GM18861 (cell line): ENCODE results near the gene GOLGA8H.
A peak's percentile ranks its signal among the peaks of the same experiment; 100 is the strongest.
"Not testable (repeated sequence)": the region's sequence is repeated elsewhere in the genome, so short reads cannot be mapped to it uniquely, and the experiment has no call there.

Source experiments
- ATAC-seq: cut with Tn5 transposase; IDR thresholded peaks from one replicate; pipeline ENCODE4 v1.9.1; 2021; ENCODE audit not compliant: unreplicated experiment

Gene GOLGA8H, protein sequence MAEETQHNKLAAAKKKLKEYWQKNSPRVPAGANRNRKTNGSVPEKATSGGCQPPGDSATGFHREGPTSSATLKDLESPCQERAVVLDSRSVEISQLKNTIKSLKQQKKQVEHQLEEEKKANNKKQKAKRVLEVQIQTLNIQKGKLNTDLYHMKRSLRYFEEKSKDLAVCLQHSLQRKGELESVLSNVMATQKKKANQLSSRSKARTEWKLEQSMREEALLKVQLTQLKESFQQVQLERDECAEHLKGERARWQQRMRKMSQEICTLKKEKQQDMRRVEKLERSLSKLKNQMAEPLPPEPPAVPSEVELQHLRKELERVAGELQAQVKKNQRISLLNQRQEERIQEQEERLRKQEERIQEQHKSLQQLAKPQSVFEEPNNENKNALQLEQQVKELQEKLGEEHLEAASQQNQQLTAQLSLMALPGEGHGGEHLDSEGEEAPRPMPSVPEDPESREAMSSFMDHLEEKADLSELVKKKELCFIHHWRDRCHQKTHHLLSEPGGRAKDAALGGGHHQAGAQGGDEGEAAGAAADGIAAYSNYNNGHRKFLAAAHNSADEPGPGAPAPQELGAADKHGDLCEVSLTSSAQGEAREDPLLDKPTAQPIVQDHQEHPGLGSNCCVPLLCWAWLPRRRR

DNA sequence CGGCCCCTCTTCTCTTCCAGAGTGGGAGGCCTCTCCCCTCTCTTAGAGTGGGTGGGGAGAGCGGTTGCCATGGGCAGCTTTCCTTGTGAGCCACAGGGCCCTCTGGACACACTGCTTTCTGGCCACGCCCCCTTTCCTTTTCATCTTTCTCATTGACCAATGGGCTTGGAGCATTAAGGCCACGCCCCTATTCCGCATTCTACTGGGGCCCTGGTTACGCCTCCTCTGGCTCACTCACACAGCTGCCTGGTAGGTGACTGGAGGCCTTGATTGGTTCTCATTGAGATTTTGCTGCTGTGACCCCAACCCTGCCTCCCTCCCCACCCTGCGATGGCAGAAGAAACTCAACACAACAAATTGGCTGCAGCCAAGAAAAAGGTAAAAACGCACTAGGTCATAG, at the start of gene GOLGA8H:
TSS of gene GOLGA8H (plus strand) at position 233 of the 400 bp plus-strand sequence. CDS start at position 331, 98 bp downstream.
- not testable (repeated sequence) for ATAC-seq

DNA sequence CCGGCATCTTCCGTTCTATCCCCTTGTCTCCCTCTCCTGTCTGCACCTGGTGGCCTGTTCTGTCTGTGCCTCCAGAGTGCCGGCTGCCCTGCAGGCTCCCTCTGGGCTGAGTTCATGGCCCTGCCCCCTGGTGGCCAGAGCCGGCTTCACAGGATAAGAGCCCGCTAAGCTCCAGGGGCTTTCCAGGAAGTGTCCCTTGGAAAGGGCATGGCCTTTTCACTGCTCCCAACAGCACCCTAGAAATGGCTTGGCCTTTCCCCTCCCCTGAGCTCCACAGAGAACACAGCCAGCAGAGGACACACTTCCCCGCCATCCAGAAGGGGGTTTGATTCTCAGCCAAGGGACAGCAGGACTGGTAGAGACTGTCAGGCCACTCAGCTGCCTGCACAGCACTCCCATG, 36.9 kb upstream of the GOLGA8H start:
- not testable (repeated sequence) for ATAC-seq

DNA sequence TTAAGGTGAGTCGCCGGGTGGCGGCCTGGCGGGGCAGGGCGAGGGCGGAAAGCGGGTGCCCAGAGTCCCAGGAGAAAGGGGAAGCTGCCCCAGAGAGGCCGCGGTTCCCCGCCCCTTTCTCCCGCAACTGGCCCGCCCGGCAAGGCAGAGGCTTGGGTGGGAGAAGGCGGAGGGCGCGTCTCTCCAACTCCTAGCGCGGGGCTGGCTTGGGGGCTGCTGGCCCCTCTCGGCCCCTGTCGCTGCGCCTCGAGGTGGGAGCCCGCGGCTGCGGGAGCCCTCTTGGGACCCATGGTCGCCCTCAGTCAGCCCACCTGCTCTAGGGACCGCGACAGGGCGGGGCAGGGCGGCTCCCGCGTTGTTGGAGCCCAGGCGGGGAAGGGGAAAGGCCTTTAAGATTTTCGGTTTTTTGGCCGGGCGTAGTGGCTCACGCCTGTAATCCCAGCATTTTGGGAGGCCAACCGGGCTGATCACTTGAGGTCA, 30.8 kb upstream of the GOLGA8H start:
- not testable (repeated sequence) for ATAC-seq

DNA sequence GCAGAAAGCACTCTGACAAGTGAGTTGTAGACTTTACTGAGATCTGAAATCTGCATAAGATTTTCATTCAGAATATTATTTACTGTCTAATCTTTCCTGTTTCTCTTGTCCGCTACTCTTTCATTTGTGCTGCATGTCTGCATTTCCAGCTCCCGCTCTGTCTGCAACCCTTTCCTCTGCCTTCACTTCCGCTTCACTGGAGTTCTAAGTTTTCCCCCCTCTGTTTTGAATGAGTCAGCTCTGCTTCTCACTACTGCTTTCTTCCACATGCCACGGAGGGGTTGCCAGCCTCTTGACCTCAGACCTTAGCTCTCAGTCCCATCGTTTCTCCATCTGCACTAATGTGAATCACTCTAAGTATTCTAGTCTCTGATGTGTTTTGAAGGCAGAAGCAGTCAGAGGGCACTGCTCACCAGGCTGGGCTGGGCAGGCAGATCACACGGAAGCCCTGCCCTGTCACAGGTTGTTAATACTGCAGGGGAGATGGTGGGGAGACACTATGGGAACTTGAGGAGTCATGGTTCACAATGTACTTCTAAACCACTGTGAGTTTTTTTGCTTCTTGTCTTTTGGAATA, 24.3 kb upstream of the GOLGA8H start:
- not testable (repeated sequence) for ATAC-seq

DNA sequence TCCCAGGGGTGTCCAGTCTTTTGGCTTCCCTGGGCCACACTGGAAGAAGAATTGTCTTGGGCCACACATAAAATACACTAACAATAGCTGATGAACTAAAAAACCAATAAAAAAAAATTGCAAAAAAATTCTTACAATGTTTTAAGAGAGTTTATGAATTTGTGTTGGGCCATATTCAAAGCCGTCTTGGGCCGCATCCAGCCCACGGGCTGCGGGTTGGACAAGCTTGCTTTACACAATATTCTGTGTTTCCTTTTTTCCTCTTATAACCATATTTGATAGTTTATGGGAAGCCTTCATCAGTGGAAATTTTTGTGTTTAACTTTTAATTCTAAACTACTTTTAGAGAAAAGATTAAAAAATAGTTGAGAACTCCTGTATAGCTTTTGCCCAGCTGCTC, 23.1 kb upstream of the GOLGA8H start:
- ATAC-seq = not testable (repeated sequence)

DNA sequence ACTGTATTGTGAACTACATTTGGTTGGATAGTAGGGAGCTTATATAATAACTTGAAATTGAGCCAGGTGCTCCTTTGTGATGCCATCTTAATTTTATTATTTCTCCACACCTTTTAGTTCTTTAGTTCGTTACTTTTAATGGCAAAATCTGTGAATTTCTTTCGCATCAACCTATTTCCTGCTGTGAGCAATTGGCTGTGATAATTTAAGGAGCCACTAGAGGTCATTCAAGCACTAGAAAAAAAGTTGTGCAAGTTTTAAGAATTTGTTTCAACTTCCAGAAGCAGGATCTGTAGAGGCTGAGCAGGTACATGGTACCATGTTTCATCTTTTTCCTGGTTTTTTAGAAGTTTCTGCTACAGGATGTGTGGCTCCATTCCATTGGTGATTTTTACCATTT, 4.9 kb upstream of the GOLGA8H start:
- not testable (repeated sequence) for ATAC-seq

DNA sequence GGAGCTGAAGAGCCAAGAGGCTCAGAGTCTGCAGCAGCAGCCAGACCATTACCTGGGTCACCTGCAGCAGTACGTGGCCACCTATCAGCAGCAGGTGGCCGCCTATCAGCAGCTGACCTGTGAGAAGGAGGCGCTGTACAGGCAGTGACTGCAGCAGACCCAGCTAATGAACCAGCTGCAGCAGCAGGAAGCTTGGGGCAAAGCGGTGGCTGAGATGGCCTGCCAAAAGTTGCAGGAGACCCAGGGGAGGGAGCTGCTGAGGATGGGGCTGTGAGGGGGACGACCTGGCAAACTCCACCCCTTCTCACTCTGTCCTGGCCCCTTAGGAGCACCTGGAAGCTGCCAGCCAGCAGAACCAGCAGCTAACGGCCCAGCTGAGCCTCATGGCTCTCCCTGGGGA, 8.4 kb downstream of the GOLGA8H start:
- not testable (repeated sequence) for ATAC-seq

DNA sequence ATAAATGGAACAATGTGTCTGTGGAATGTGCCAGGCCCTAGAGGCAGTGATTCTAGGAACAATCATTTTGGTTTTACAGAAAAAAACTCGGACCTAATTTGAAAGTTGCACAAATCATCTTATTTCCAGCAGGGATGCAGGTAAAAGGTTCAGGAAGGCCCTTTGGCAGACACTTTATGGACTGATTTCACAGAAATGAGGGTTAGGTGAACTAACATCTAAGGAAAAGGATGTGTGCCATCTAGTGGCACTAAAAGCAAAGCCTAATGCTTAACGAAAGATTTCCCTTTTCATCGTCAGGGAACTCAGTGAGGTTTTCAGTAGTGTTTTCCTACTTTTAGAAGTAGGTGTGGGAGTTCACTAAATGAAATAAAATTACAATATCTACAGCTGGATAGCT, 17.5 kb downstream of the GOLGA8H start:
- not testable (repeated sequence) for ATAC-seq

DNA sequence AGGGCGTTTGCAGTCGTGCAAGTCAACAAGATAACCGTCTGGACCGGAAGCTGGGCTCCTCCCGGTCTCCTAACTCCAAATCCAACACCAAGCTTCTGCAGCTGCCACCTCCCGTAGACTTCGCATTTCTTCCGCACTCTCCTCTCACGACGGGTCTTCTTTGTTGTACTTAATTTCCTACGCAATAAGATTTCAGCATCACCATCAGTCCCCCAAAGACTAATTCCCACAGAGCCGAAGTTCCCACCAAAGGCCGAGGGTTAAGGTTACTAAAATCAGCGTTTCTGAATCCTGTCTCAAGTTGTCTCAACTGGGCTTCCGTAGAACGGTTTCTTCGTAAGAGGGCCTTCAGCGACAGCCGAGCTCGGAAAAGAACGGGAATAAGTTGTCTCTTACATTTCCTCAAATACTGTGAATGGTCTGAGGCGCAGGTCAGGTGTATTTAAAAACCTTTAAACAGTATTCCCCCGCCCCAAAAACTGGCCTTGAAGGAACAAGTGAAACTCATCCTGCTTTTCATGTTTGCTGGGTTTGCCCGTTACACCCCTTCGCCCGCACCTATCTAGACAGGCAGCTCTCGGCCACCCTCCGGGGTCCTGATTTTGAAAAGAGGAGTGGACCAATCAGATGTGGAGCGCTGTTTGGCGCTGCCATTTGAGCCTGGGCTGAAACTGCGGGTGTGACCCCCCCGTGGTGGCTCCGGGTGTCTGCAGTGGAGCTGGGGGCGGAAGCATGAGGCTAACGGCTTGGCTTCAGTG, 21.8 kb downstream of the GOLGA8H start, which contains the start of gene ARHGAP11B:
TSS of gene ARHGAP11B (plus strand) at position 693 of the 758 bp plus-strand sequence.
- ATAC-seq = peak; percentile 91

DNA sequence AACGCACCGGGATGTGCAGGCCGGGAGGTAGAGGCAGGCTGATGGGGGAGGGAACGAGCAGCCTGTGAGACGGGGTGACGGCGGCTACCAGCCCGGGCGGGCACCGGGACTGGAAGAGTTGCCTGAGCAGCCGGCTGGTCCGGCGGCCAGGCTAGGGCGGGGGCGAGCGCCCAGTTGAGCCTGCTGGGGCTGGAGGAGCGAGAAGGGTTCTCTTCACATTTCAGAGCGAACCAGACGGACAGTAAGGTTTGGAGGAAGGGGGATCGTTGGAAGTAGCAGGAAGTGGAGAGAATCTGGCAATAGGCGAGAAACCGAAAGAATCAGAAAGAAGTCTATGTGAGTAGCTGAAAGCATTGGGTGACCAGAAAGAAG, 22.4 kb downstream of the GOLGA8H start:
- peak; percentile 11 for ATAC-seq

DNA sequence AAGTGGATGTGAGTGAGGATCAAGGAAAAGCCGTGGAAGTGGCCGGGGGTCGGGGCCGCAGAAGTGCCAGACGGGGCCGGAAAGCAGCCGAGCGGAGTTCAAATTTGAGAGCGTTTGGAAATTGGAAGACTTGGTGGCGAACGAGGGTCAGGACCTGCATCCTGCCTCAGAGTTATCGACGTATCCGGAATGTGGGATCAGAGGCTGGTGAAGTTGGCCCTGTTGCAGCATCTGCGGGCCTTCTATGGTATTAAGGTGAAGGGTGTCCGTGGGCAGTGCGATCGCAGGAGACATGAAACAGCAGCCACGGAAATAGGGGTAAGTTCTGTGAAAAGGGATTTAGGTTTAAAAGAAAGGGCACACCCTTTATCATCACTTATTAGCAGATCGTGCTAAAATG, 22.8 kb downstream of the GOLGA8H start:
- ATAC-seq = not testable (repeated sequence)

DNA sequence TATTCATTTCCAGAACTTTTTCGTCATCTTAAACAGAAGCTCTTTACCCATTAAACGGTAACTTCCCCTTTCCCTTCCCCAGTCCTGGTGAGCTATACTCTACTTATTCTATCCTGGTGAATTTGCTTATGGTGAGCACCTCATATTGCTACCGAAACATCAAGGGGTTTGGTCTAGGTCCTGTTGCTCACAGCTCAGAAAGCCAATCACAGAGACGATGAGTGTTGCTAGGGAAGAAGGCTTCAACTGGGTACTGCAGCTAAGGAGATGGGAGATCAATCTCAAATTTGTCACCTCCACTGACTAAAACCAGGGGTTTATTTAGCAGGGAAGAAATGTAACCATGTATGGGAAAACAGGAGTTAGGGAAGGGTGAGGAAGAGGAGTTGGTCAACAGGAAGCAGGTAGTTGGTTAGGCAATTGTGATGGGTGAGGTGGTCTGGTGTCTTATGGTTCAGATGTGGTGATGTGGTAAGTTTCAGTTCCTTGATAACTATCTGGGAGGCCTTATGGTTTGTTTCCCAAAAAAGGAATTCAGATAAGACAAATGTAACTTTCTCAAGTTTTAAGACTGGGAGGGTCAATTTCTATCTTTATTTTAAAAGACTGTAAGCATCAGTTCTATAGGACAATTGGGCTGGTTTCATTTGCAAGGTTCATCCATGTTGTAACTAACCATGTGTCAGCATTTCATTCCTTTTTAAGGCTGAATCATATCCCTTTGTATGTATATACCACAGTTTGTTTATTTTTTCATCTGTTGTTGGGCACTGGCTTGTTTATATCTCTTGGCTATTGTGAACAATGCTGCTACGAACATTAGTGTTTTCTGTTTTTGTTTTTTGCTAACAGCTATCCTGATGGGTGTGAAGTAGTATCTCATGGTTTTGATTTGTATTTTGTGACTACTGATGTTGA, 46.4 kb downstream of the GOLGA8H start:
- peak; percentile 83 for ATAC-seq

DNA sequence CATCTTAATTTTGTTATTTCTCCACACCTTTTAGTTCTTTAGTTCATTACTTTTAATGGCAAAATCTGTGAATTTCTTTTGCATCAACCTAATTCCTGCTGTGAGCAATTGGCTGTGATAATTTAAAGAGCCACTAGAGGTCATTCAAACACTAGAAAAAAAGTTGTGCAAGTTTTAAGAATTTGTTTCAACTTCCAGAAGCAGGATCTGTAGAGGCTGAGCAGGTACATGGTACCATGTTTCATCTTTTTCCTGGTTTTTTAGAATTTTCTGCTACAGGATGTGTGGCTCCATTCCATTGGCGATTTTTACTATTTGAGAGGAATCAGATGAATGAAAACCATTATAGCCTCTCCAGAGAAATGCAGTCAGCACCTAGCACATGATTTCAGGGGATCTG, 57.3 kb downstream of the GOLGA8H start:
- not testable (repeated sequence) for ATAC-seq
